HepG2 (cell line): ENCODE data around the gene CABLES2. TPM values are rescaled to one million over a fixed set of nuclear protein-coding genes. Genes with fewer than 3 reads are reported as not detected.

Experiments used
- CAMTA2 ChIP-seq: sonication (generic); formaldehyde crosslinking; IDR thresholded peaks from 2 replicates; pipeline ENCODE4 v1.4.0; 2020; ENCODE audit warnings: mild to moderate bottlenecking, missing genetic modification reagents, borderline replicate concordance
- EED ChIP-seq: sonication (generic); formaldehyde crosslinking; IDR thresholded peaks from 2 replicates; pipeline ENCODE4 v1.5.0; 2020; ENCODE audit warnings: mild to moderate bottlenecking, missing genetic modification reagents
- EZH2 ChIP-seq: conservative IDR thresholded peaks from 2 replicates; pipeline ENCODE4 v1.6.1; 2012; ENCODE audit warnings: mild to moderate bottlenecking, low read depth, low read length, moderate library complexity
- HDAC6 ChIP-seq: fragments of 200-600 bp; sonication (generic); IDR thresholded peaks from 2 replicates; pipeline ENCODE4 v1.7.0; 2017; ENCODE audit warnings: mild to moderate bottlenecking, antibody characterized with exemption, low read length, low read depth
- JUN ChIP-seq: sonication (generic); formaldehyde crosslinking; IDR thresholded peaks from 2 replicates; pipeline ENCODE4 v1.4.0; 2020; ENCODE audit warnings: mild to moderate bottlenecking, missing genetic modification reagents
- MAFF ChIP-seq: IDR thresholded peaks from 2 replicates; pipeline ENCODE4 v1.6.1; 2011; ENCODE audit warnings: low read depth, low read length, improper control_type of control experiment
- RBM39 ChIP-seq: fragments of 200-400 bp; formaldehyde crosslinking; IDR thresholded peaks from one replicate; pipeline ENCODE4 v1.6.1; 2018; ENCODE audit warnings: antibody characterized with exemption, mild to moderate bottlenecking, low read depth, low read length; ENCODE audit not compliant: poor library complexity, severe bottlenecking
- SNAI1 ChIP-seq: sonication (generic); formaldehyde crosslinking; IDR thresholded peaks from 2 replicates; pipeline ENCODE4 v1.5.0; 2020; ENCODE audit warnings: mild to moderate bottlenecking, missing genetic modification reagents, borderline replicate concordance
- ZBTB7A ChIP-seq: sonication (generic); formaldehyde crosslinking; IDR thresholded peaks from 2 replicates; pipeline ENCODE4 v1.8.0; 2022; ENCODE audit warnings: mild to moderate bottlenecking, missing genetic modification reagents
- polyA plus RNA-seq, 8 experiments: library from polyadenylated mRNA; depleted of rRNA in 3 of 8; stranded (reverse) in 7 of 8; unstranded in 1 of 8; fragments of >200 nt; fragmentation: Illumina TruSeq in 4 of 8; extraction: Trizol in 4 of 8; gene quantifications; 2 replicates each; pipeline versions ENCODE4 v1.2.1 to v1.2.3, GENCODE V29; 2011 to 2016; ENCODE audit warnings: low read depth in 4 of 8, missing spikeins in 1 of 8, mixed read lengths in 1 of 8; ENCODE audit not compliant: insufficient read depth in 1 of 8
- total RNA-seq, 5 experiments: library from RNA; depleted of rRNA; stranded (reverse); fragments of >200 nt; fragmentation: Illumina TruSeq; extraction: Trizol; gene quantifications; 2 replicates each; pipeline ENCODE4 v1.2.3, GENCODE V29; 2016; ENCODE audit warnings: low read depth in 1 of 5
- TF ChIP-seq, protein P1 (sequence below): sonication (generic); formaldehyde crosslinking; IDR thresholded peaks from 2 replicates; pipeline ENCODE4 v1.5.0; 2020; ENCODE audit warnings: mild to moderate bottlenecking, missing genetic modification reagents, moderate library complexity
- TF ChIP-seq, protein P2 (sequence below): sonication (generic); formaldehyde crosslinking; IDR thresholded peaks from 2 replicates; pipeline ENCODE4 v1.9.0; 2021; ENCODE audit warnings: missing genetic modification reagents, borderline replicate concordance
- TF ChIP-seq, protein P3 (sequence below): IDR thresholded peaks from 2 replicates; pipeline ENCODE4 v1.6.1; 2016; ENCODE audit warnings: low read depth
- TF ChIP-seq, protein P4 (sequence below): sonication (generic); formaldehyde crosslinking; IDR thresholded peaks from 2 replicates; pipeline ENCODE4 v1.4.0; 2020; ENCODE audit warnings: mild to moderate bottlenecking, missing genetic modification reagents

CABLES2 gene
- total and polyA plus RNA-seq, 2 of the 13 experiments (the other 11 are each of a cell fraction or from before 2014, with no cell fraction given) = 5.2 to 9.7 TPM

DNA sequence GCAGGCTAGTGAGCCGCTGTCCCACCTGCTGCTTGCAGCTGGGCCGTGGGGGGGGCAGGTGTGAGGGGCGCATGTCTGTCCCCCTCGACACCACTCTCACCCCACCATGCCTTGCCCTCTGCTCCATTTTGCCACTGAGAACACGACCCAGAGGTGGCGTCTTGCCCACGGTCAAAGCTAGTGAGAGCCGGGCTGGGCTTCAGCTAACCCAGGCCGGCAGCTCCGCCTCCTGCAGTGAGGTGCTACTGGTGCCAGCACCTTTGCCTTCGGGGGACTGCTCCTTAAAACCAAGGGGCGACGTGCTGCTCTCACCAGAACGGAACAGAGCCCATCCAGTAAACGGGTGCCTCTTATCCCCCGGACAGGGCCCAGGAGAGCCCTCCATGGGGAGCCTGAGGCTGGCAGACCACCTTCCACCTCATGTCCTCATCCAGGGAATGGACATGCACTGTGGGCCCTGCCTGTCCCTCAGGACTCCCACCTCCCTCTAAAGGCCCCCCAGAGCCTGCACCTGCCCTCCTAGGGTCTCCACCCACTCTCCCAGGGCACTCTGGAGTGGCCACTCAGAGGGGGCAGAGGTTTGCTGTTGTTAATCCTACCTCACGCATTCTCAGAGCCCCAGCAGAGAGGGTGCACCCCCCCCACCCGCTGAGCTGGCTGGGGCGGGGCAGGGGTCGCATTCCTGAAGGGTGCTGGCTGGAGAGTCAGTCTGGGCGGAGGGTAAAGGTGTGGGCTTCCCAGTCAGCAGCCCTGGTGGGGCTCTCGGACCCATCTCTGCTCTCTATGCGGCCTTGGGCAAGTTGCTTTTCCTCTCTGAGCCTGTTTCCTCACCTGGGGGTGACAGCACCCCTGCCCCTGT is 17.4 kb upstream of the CABLES2 start (continued):
- TF ChIP-seq, protein P1, sequence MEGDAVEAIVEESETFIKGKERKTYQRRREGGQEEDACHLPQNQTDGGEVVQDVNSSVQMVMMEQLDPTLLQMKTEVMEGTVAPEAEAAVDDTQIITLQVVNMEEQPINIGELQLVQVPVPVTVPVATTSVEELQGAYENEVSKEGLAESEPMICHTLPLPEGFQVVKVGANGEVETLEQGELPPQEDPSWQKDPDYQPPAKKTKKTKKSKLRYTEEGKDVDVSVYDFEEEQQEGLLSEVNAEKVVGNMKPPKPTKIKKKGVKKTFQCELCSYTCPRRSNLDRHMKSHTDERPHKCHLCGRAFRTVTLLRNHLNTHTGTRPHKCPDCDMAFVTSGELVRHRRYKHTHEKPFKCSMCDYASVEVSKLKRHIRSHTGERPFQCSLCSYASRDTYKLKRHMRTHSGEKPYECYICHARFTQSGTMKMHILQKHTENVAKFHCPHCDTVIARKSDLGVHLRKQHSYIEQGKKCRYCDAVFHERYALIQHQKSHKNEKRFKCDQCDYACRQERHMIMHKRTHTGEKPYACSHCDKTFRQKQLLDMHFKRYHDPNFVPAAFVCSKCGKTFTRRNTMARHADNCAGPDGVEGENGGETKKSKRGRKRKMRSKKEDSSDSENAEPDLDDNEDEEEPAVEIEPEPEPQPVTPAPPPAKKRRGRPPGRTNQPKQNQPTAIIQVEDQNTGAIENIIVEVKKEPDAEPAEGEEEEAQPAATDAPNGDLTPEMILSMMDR (CRISPR knock-in tag) = 0 out of 2 replicates have a peak, but pooled peaks have one; percentile 8
- TF ChIP-seq, protein P2, sequence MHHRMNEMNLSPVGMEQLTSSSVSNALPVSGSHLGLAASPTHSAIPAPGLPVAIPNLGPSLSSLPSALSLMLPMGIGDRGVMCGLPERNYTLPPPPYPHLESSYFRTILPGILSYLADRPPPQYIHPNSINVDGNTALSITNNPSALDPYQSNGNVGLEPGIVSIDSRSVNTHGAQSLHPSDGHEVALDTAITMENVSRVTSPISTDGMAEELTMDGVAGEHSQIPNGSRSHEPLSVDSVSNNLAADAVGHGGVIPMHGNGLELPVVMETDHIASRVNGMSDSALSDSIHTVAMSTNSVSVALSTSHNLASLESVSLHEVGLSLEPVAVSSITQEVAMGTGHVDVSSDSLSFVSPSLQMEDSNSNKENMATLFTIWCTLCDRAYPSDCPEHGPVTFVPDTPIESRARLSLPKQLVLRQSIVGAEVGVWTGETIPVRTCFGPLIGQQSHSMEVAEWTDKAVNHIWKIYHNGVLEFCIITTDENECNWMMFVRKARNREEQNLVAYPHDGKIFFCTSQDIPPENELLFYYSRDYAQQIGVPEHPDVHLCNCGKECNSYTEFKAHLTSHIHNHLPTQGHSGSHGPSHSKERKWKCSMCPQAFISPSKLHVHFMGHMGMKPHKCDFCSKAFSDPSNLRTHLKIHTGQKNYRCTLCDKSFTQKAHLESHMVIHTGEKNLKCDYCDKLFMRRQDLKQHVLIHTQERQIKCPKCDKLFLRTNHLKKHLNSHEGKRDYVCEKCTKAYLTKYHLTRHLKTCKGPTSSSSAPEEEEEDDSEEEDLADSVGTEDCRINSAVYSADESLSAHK (CRISPR knock-in tag) = no peak
- TF ChIP-seq EZH2 = 0 out of 2 replicates have a peak, but pooled peaks have one; percentile 43
- 0 out of 2 replicates have a peak, but pooled peaks have one; percentile 31 for TF ChIP-seq ZBTB7A (CRISPR knock-in tag)
- TF ChIP-seq, protein P3, sequence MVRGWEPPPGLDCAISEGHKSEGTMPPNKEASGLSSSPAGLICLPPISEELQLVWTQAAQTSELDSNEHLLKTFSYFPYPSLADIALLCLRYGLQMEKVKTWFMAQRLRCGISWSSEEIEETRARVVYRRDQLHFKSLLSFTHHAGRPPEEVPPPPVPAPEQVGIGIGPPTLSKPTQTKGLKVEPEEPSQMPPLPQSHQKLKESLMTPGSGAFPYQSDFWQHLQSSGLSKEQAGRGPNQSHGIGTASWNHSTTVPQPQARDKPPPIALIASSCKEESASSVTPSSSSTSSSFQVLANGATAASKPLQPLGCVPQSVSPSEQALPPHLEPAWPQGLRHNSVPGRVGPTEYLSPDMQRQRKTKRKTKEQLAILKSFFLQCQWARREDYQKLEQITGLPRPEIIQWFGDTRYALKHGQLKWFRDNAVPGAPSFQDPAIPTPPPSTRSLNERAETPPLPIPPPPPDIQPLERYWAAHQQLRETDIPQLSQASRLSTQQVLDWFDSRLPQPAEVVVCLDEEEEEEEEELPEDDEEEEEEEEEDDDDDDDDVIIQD (CRISPR knock-in tag) = no peak
- no peak for TF ChIP-seq HDAC6
- 0 out of 2 replicates have a peak, but pooled peaks have one; percentile 44 for TF ChIP-seq CAMTA2
- TF ChIP-seq EED (CRISPR knock-in tag) = peak; percentile 40; the same call in 1 of the 2 replicates
- no peak for TF ChIP-seq RBM39
- TF ChIP-seq, protein P4, sequence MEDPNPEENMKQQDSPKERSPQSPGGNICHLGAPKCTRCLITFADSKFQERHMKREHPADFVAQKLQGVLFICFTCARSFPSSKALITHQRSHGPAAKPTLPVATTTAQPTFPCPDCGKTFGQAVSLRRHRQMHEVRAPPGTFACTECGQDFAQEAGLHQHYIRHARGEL (CRISPR knock-in tag) = no peak
- 0 out of 2 replicates have a peak, but pooled peaks have one; percentile 38 for TF ChIP-seq SNAI1 (CRISPR knock-in tag)
- no peak for TF ChIP-seq MAFF
- no peak for TF ChIP-seq JUN (CRISPR knock-in tag)
